ENCODE results near the gene SPOPL. TPM values are rescaled to one million over a fixed set of nuclear protein-coding genes. Genes with fewer than 3 reads are reported as not detected.

SPOPL gene
- total and polyA plus RNA-seq, 9 of the 15 experiments (the other 6 are each of a cell fraction or from before 2014, with no cell fraction given) = 0.53 to 6.1 (median 4.1) TPM

DNA sequence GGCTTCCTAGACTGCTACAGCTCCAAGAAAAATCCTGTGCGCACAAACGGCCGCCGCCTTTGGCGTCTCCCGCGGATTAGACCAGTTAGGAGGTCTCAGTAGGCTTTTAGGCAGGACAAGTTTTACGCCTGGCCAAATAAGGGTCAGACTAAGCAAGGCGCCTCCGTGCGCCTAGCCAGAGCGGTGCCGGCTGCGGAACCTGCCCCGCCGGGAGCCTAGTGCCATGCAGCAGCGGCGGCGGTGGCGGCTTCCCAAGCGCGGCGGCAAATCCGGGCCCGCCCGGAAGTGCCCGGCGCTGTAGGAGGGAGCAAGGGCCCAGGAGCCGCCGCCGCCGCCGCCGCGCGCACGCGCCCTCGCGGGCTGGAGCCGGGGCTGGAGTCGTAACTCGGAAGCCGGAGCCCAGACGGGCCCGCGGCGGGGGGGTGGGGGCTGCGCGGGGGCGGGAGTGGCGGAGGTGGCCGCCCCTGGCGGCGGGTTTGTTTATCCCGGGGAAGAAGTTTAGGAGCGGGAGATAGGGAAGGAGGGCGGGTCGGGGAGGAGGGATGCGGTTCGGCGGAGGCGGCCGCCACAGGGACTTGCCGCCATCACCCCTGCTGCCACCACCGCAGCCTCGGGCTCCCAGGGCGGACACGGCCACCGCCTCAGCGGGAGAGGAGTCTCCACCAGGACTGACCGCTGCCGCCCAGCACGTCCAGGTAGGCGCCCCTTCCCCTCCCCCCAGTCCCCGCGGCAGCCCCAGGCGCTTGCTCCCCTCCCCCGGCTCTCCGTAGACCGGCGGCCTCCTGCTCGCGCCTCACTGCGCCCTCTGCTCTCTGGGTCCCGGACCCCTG lies at the start of gene SPOPL (continued):
- TF ChIP-seq, protein P1, sequence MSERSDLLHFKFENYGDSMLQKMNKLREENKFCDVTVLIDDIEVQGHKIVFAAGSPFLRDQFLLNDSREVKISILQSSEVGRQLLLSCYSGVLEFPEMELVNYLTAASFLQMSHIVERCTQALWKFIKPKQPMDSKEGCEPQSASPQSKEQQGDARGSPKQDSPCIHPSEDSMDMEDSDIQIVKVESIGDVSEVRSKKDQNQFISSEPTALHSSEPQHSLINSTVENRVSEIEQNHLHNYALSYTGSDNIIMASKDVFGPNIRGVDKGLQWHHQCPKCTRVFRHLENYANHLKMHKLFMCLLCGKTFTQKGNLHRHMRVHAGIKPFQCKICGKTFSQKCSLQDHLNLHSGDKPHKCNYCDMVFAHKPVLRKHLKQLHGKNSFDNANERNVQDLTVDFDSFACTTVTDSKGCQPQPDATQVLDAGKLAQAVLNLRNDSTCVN (CRISPR knock-in tag; IDR thresholded peaks at IDR 0.05) = no peak
- no peak for TF ChIP-seq NR2C2 (CRISPR knock-in tag; IDR thresholded peaks at IDR 0.05)
- TF ChIP-seq NR2C2 (tag; IDR thresholded peaks at IDR 0.05) = no peak
- TF ChIP-seq SP1 (CRISPR knock-in tag; IDR thresholded peaks at IDR 0.05) = no peak
- TF ChIP-seq, protein P2, sequence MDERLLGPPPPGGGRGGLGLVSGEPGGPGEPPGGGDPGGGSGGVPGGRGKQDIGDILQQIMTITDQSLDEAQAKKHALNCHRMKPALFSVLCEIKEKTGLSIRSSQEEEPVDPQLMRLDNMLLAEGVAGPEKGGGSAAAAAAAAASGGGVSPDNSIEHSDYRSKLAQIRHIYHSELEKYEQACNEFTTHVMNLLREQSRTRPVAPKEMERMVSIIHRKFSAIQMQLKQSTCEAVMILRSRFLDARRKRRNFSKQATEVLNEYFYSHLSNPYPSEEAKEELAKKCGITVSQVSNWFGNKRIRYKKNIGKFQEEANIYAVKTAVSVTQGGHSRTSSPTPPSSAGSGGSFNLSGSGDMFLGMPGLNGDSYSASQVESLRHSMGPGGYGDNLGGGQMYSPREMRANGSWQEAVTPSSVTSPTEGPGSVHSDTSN (CRISPR knock-in tag; IDR thresholded peaks at IDR 0.05; ENCODE audit: low read depth) = no peak
- TF ChIP-seq, protein P2 (tag; conservative IDR thresholded peaks at IDR 0.05; ENCODE audit: low read depth) = no peak
- TF ChIP-seq RBM14 (IDR thresholded peaks at IDR 0.05; ENCODE audit: borderline replicate concordance, insufficient read depth, low read depth, low read length) = no peak
- no peak for TF ChIP-seq PTRF (tag; IDR thresholded peaks at IDR 0.05)
- no peak; the same call in 1 of the 2 replicates for TF ChIP-seq ETV5 (CRISPR knock-in tag; IDR thresholded peaks at IDR 0.05; ENCODE audit: low read depth)
- no peak for TF ChIP-seq ZNF778 (CRISPR knock-in tag; IDR thresholded peaks at IDR 0.05)
- TF ChIP-seq CCNT2 (IDR thresholded peaks at IDR 0.05; ENCODE audit: borderline replicate concordance, extremely low read depth, insufficient read length, low read depth, low read length) = peak; percentile 55
- no peak for TF ChIP-seq ZNF384 (IDR thresholded peaks at IDR 0.05; ENCODE audit: low read depth, low read length)
- no peak for TF ChIP-seq ZNF24 (IDR thresholded peaks at IDR 0.05)
- TF ChIP-seq ZC3H11A (IDR thresholded peaks at IDR 0.05; ENCODE audit: low read depth, low read length) = no peak
- TF ChIP-seq, protein P3, sequence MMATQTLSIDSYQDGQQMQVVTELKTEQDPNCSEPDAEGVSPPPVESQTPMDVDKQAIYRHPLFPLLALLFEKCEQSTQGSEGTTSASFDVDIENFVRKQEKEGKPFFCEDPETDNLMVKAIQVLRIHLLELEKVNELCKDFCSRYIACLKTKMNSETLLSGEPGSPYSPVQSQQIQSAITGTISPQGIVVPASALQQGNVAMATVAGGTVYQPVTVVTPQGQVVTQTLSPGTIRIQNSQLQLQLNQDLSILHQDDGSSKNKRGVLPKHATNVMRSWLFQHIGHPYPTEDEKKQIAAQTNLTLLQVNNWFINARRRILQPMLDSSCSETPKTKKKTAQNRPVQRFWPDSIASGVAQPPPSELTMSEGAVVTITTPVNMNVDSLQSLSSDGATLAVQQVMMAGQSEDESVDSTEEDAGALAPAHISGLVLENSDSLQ (IDR thresholded peaks at IDR 0.05) = no peak
- TF ChIP-seq OTX1 (CRISPR knock-in tag; IDR thresholded peaks at IDR 0.05) = no peak
- TF ChIP-seq ERF (CRISPR knock-in tag; IDR thresholded peaks at IDR 0.05) = no peak
- no peak for TF ChIP-seq NCOA2 (IDR thresholded peaks at IDR 0.05; ENCODE audit: partially characterized antibody in 2 of 2)
- TF ChIP-seq ZFX (CRISPR knock-in tag; IDR thresholded peaks at IDR 0.05) = peak; percentile 91
- TF ChIP-seq SETDB1 (IDR thresholded peaks at IDR 0.05; ENCODE audit: low read length) = no peak
- TF ChIP-seq MAFG (tag; conservative IDR thresholded peaks at IDR 0.05) = no peak
- no peak for TF ChIP-seq CC2D1A (IDR thresholded peaks at IDR 0.05)
- TF ChIP-seq, protein P4, sequence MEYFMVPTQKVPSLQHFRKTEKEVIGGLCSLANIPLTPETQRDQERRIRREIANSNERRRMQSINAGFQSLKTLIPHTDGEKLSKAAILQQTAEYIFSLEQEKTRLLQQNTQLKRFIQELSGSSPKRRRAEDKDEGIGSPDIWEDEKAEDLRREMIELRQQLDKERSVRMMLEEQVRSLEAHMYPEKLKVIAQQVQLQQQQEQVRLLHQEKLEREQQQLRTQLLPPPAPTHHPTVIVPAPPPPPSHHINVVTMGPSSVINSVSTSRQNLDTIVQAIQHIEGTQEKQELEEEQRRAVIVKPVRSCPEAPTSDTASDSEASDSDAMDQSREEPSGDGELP (CRISPR knock-in tag; IDR thresholded peaks at IDR 0.05; ENCODE audit: borderline replicate concordance) = no peak; the same call in 1 of the 2 replicates
- TF ChIP-seq NCOA1 (IDR thresholded peaks at IDR 0.05; ENCODE audit: low read depth) = no peak
